ENCODE results near the gene PDPR.
"Not testable (repeated sequence)": the region's sequence is repeated elsewhere in the genome, so short reads cannot be mapped to it uniquely, and the experiment has no call there.

The PDPR gene

GRCh38 chr16:70113982-70114826 lies at the start of gene PDPR:
Gene PDPR, plus strand, starts transcription at chr16:70114332. Its CDS starts 6,161 bp downstream, at chr16:70120493.
- peak; percentile 74 to 87 (median 79) for DNase-seq (ENCODE audit: low read depth in 2 of 3, low spot score in 2 of 3)

DNA sequence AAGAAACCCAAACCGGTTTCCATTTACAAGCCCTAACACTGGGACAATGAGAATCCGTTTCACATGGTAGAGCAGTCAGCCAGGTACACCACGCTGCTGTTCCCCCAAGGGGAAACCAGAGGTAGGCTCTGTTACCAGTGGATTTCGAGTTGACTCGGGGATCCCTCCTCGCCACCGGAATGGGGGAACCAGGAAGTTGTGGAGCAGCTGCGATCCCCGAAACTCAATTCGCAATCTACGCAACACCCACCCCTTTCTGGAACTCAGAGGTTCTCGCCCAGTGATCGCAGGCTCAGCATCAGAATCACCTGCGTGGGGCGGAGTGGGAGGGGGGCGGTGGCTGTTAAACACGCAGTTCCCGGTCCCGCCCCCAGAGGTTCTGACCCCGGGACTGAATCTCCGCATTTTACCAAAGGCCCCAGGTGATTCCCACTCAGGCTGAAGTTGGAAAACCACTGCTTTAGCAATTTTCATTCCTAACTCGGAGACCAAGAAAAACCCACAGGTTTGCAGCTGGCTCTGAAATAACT lies 49.2 kb upstream of the PDPR start:
- peak; percentile 18 to 25 (median 25) for DNase-seq (ENCODE audit: low read depth in 2 of 3, low spot score in 2 of 3)

DNA sequence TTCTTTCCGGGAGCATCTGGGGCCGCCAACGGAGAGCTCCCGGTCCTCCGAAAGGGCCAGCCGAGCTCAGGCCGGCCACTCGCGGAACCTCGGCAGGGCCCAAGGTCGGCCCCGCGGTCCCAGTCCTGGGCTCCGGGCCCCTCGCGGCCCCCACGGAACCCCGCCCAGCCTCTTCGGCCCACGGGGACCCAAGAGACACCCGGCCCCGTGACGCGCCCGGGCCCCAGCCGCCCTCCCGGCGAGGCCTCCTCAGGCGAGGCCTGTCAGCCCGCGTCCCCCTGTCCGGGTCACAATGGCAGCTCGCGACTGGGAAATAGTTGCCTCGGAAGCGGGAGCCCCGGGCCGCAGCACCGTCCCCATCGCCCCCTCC lies 48.8 kb upstream of the PDPR start:
- peak in 1 of 3 experiments; percentile 0 for DNase-seq (ENCODE audit: low read depth in 2 of 3, low spot score in 2 of 3)

DNA sequence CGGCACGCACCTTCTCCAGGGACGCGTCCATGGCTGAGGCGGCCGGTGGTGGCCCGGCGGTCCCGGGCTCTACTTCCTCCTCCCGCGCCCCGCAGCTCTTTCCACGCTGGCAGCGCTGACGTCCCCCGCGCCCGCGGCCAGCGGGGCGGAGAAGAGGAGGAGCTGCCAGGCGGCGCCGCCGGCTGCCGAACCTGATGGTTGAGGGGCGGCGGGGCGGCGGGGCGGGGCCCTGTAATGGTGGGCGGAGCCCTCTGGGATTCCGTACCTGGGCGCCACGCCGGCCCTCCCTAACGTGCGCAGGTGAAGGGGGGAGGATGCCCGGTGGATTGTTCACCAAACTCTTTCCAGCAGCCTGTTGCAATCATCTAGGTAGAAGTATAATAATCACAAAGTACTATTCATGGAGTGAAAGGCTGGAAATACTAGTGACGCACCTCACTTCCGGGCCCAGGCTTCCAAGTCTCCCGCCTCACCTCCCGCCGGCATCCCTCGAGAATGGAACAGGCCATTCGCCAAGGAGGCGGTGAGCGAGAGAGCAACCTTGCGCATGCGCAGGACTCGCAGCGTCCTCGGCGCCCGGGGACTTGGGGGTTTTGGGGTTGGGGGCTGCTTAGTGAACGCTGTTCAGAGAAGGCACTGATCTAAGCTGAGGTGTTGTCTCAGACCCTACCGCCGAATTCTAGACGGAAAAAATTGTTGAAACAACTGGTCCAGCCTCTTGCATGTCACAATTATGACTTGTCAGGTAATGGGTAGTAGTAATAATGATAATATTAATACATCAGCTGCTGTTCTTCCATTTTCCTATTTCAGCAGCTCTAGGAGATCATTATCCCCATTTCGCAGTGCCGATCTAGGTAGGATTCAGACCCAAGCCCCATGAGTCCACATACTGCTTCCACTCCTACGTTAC lies 48.1 kb upstream of the PDPR start:
- peak; percentile 67 to 79 (median 71) for DNase-seq (ENCODE audit: low read depth in 2 of 3, low spot score in 2 of 3)

GRCh38 chr16:70066751-70067150 lies 47.4 kb upstream of the PDPR start:
- not testable (repeated sequence) for DNase-seq (ENCODE audit: low read depth in 2 of 3, low spot score in 2 of 3)

- not testable (repeated sequence) for DNase-seq (ENCODE audit: low read depth in 2 of 3, low spot score in 2 of 3)
Observed at GRCh38 chr16:70079081-70079480, 35.1 kb upstream of the PDPR start.

- DNase-seq (ENCODE audit: low read depth in 2 of 3, low spot score in 2 of 3): not testable (repeated sequence)
Observed at GRCh38 chr16:70081219-70081618, 32.9 kb upstream of the PDPR start.

DNA sequence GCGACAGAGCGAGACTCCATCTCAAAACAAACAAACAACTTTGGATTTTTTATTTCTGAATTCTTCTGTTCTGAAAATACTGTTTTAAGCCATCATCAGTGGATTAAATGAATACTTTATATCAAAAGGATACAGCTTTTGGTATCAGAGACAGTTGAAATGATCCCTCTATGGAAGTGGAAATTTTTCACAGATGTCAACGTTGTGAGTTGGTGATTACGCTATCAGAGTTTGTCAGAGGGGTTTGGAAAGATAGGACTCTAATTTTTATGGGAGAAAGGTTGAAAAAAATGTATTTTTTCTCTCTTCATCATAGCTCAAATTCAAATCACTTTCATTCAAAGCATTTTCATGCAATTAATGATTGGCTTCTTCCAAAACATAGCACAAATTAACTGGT lies 30.2 kb upstream of the PDPR start:
- not testable (repeated sequence) for DNase-seq (ENCODE audit: low read depth in 2 of 3, low spot score in 2 of 3)

- not testable (repeated sequence) for DNase-seq (ENCODE audit: low read depth in 2 of 3, low spot score in 2 of 3)
Observed at GRCh38 chr16:70088160-70088559, 26.0 kb upstream of the PDPR start.

DNA sequence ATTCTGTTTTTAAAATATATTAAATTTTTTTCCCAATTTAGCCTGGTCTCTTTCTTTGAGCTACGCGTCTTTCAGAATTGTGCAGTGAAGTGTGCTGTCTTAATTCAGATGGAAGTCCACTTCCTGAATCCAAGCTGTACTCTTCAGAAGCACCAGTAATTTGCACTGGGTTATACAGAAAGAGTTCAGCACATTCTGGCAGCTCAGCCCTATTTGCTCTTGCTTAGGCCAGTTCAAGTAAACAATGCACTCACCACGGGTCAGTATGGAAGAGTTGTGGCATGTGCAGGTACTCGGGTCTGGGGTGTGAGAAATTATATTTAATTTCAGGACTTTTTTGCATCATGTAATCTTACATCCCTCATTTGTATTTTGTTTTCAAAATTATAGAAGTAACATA lies 25.3 kb upstream of the PDPR start:
- DNase-seq (ENCODE audit: low read depth in 2 of 3, low spot score in 2 of 3): not testable (repeated sequence)

- not testable (repeated sequence) for DNase-seq (ENCODE audit: low read depth in 2 of 3, low spot score in 2 of 3)
Observed at GRCh38 chr16:70089289-70089688, 24.8 kb upstream of the PDPR start.

- not testable (repeated sequence) for DNase-seq (ENCODE audit: low read depth in 2 of 3, low spot score in 2 of 3)
Observed at GRCh38 chr16:70091104-70091503, 23.0 kb upstream of the PDPR start.

- not testable (repeated sequence) for DNase-seq (ENCODE audit: low read depth in 2 of 3, low spot score in 2 of 3)
Observed at GRCh38 chr16:70094096-70094495, 20.0 kb upstream of the PDPR start.

DNA sequence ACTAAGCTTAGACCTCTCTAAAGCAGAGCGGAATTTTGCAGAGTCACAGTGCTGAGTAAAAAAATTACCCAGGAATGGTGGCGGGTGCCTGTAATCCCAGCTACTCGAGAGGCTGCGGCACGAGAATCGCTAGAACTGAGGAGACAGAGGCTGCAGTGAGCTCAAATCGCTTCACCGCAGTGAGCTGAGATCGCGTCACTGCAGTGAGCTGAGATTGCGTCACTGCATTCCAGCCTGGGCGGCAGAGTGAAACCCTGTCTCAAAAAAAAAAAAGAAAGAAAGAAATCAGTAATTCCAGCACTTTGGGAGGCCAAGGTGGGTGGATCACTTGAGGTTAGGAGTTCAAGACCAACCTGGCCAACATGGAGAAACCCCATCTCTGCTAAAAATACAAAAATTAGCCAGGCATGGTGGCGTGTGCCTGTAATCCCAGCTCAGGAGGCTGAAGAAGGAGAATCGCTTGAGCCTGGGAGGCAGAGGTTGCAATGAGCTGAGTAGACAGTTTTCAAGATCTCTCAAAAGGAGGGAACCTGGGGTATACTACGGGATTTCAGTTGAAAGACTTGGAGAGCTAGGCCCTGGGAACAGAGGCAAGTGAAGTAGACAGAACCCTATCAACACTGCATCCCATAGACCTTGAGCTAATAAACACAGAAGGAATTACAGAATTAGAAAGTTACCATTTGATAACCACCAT lies 4.4 kb upstream of the PDPR start:
- DNase-seq (ENCODE audit: low read depth in 2 of 3, low spot score in 2 of 3): not testable (repeated sequence)

DNA sequence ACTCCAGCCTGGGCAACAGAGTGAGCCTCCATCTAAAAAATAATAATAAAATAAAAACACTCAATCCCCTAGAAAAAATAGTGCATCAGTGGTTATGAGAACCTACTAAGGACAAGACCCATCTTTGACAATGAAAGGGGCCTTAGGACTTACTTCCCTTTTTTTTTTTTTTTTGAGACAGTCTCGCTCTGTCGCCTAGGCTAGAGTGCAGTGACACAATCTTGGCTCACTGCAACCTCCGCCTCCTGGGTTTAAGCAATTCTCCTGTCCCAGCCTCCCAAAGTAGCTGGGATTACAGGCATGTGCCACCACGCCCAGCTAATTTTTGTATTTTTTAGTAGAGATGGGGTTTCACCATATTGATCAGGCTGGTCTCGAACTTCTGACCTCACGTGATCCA lies 2.0 kb upstream of the PDPR start:
- not testable (repeated sequence) for DNase-seq (ENCODE audit: low read depth in 2 of 3, low spot score in 2 of 3)

DNA sequence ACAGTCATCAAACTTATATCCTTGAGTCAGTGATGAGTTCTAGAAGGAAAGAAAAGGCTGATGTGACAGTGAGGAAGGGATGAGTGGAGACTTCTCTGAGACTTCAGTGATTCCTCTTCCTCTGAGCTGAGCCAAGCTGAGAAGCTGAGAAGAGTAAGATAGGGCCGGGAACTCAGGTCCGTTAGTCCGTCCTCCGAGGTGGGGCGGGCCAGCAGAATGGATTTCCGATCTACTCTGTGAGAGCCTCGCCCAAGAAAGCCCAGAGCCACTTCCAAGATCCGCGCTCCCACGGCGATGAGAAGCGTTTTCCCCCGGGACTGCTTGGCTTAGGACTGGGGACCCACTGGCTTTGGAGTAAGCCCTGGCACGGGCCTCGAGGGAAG lies 542 bp upstream of the PDPR start:
- DNase-seq (ENCODE audit: low read depth in 2 of 3, low spot score in 2 of 3): not testable (repeated sequence)

DNA sequence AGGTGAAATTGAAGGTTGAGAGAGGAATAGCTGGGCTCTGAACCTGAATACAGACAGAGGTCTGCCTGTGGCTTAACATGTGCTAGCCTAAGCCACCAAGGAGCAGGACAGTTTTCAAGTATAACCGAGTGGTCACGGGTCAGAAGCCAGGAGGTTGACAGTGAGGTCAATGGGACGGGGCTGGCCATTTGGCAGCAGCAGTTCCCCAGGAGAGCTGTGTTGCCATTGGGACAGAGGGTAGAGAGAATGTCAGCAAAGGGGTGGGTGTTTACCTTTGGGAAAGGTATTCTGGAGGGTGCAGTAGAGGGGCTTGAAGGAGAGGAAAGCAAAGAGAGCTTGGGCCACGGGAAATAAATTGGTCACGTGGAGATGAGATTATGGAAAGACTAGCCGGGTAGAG lies 4.2 kb downstream of the PDPR start:
- not testable (repeated sequence) for DNase-seq (ENCODE audit: low read depth in 2 of 3, low spot score in 2 of 3)

- not testable (repeated sequence) for DNase-seq (ENCODE audit: low read depth in 2 of 3, low spot score in 2 of 3)
Observed at GRCh38 chr16:70118776-70119175, 4.6 kb downstream of the PDPR start.

DNA sequence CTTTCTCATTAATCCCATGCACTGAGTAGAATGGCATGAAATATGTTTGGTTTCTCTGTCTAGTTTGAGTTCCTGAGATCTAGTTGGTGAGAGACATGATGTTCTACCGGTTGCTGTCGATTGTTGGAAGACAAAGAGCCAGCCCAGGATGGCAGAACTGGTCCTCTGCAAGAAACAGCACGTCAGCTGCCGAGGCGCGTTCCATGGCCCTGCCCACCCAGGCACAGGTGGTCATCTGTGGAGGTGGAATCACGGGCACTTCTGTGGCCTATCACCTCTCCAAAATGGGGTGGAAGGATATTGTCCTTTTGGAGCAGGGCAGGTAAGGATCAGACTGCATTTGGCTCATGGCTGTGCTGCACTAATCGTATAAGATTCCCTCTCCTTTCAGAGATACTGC lies 6.3 kb downstream of the PDPR start:
- not testable (repeated sequence) for DNase-seq (ENCODE audit: low read depth in 2 of 3, low spot score in 2 of 3)

DNA sequence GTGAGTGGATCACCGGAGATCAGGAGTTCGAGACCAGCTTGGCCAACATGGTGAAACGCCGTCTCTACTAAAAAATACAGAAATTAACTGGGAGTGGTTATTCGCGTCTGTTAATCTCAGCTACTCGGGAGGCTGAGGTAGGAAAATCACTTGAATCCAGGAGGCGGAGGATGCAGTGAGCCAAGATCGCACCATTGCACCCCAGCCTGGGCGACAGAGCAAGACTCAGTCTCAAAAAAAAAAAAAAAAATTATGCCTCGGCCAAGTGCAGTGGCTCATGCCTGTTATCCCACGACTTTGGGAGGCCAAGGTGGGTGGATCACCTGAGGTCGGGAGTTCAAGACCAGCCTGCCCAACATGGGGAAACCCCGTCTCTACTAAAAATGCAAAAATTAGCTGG lies 9.7 kb downstream of the PDPR start:
- DNase-seq (ENCODE audit: low read depth in 2 of 3, low spot score in 2 of 3): not testable (repeated sequence)

DNA sequence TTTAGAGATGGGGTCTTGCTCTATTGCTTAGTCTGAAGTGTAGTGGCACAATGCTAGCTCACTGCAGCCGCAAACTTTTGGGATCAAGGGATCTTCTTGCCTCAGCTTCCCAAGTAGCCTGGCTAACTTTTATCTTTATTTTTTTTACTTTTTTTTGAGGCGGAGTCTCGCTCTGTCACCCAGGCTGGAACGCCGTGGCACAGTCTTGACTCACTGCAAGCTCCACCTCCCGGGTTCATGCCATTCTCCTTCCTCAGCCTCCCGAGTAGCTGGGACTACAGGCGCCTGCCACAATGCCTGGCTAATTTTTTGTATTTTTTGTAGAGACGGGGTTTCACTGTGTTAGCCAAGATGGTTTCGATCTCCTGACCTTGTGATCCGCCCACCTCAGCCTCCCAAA lies 12.1 kb downstream of the PDPR start:
- DNase-seq (ENCODE audit: low read depth in 2 of 3, low spot score in 2 of 3): not testable (repeated sequence)

All from activated CD8-positive, alpha-beta memory T cell treated with anti-CD3 and anti-CD28 coated beads for 48 hours (primary cell).